HEK293 (cell line): ENCODE measurements around the gene C5orf46.

Experiments used
- ATF2 ChIP-seq: fragments of 450-650 bp; formaldehyde crosslinking; IDR thresholded peaks from 2 replicates; pipeline ENCODE4 v1.5.1; 2016; ENCODE audit warnings: missing biosample characterization, missing genetic modification characterization, low read depth
- CTCF ChIP-seq: fragments of 450-650 bp; formaldehyde crosslinking; IDR thresholded peaks from 2 replicates; pipeline ENCODE4 v1.5.1; 2016; ENCODE audit warnings: missing biosample characterization, missing genetic modification characterization
- HOXA7 ChIP-seq: sonication (generic); formaldehyde crosslinking; IDR thresholded peaks from 2 replicates; pipeline ENCODE4 v1.8.1; 2022; ENCODE audit warnings: missing genetic modification reagents, borderline replicate concordance
- KLF10 ChIP-seq: fragments of 450-650 bp; IDR thresholded peaks from 2 replicates; pipeline ENCODE4 v1.5.1; 2018; ENCODE audit warnings: missing biosample characterization, mild to moderate bottlenecking, missing genetic modification characterization
- MEIS1 ChIP-seq: sonication (generic); formaldehyde crosslinking; IDR thresholded peaks from 2 replicates; pipeline ENCODE4 v1.8.1; 2022; ENCODE audit warnings: missing genetic modification reagents, mild to moderate bottlenecking, borderline replicate concordance
- ZNF23 ChIP-seq: fragments of 450-650 bp; formaldehyde crosslinking; IDR thresholded peaks from 2 replicates; pipeline ENCODE4 v1.5.1; 2016; ENCODE audit warnings: missing biosample characterization, missing genetic modification characterization, borderline replicate concordance
- ZNF239 ChIP-seq: fragments of 450-650 bp; formaldehyde crosslinking; IDR thresholded peaks from 2 replicates; pipeline ENCODE4 v1.5.1; 2016; ENCODE audit warnings: missing biosample characterization, missing genetic modification characterization
- ZNF521 ChIP-seq: fragments of 450-650 bp; formaldehyde crosslinking; IDR thresholded peaks from 2 replicates; pipeline ENCODE4 v1.5.1; 2017; ENCODE audit warnings: missing biosample characterization, mild to moderate bottlenecking, missing genetic modification characterization
- ZNF585B ChIP-seq: fragments of 450-650 bp; formaldehyde crosslinking; IDR thresholded peaks from 2 replicates; pipeline ENCODE4 v1.5.1; 2016; ENCODE audit warnings: missing biosample characterization, missing genetic modification characterization
- ZNF626 ChIP-seq: fragments of 450-650 bp; sonication (Bioruptor Pico); formaldehyde crosslinking; IDR thresholded peaks from 2 replicates; pipeline ENCODE4 v1.5.1; 2018; ENCODE audit warnings: missing biosample characterization, missing genetic modification characterization, inconsistent platforms
- TF ChIP-seq, protein P1 (sequence below): fragments of 450-650 bp; formaldehyde crosslinking; IDR thresholded peaks from 2 replicates; pipeline ENCODE4 v1.5.1; 2016; ENCODE audit warnings: missing biosample characterization, missing genetic modification characterization
- TF ChIP-seq, protein P2 (sequence below): fragments of 450-650 bp; formaldehyde crosslinking; IDR thresholded peaks from 2 replicates; pipeline ENCODE4 v1.5.1; 2016; ENCODE audit warnings: missing biosample characterization, missing genetic modification characterization

DNA sequence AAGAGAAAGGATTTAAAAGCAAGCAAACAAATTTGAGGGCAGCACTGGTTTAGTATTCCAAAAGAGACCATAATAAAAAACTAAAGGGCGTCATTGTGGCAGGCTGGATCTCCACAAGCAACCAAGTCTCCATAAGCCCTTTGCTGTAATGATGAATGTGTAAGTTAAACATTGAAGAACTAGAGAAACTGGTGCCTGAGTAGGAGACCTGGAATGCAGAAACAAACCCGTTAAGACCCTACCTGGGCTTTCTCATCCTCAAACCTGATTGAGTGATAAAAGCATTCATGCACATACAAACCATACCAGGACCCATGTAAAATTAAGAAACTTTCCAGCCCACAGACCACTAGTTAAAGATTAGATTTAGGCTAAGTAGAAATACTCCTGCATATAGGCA is 29.7 kb downstream of the C5orf46 start:
- TF ChIP-seq, protein P1, sequence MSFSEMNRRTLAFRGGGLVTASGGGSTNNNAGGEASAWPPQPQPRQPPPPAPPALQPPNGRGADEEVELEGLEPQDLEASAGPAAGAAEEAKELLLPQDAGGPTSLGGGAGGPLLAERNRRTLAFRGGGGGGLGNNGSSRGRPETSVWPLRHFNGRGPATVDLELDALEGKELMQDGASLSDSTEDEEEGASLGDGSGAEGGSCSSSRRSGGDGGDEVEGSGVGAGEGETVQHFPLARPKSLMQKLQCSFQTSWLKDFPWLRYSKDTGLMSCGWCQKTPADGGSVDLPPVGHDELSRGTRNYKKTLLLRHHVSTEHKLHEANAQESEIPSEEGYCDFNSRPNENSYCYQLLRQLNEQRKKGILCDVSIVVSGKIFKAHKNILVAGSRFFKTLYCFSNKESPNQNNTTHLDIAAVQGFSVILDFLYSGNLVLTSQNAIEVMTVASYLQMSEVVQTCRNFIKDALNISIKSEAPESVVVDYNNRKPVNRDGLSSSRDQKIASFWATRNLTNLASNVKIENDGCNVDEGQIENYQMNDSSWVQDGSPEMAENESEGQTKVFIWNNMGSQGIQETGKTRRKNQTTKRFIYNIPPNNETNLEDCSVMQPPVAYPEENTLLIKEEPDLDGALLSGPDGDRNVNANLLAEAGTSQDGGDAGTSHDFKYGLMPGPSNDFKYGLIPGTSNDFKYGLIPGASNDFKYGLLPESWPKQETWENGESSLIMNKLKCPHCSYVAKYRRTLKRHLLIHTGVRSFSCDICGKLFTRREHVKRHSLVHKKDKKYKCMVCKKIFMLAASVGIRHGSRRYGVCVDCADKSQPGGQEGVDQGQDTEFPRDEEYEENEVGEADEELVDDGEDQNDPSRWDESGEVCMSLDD (tag by site-specific recombination): no peak
- no peak for TF ChIP-seq CTCF (tag by site-specific recombination)
- TF ChIP-seq HOXA7 (CRISPR knock-in tag): no peak
- no peak for TF ChIP-seq ZNF239 (tag by site-specific recombination)
- no peak for TF ChIP-seq ZNF626
- no peak for TF ChIP-seq MEIS1
- TF ChIP-seq, protein P2, sequence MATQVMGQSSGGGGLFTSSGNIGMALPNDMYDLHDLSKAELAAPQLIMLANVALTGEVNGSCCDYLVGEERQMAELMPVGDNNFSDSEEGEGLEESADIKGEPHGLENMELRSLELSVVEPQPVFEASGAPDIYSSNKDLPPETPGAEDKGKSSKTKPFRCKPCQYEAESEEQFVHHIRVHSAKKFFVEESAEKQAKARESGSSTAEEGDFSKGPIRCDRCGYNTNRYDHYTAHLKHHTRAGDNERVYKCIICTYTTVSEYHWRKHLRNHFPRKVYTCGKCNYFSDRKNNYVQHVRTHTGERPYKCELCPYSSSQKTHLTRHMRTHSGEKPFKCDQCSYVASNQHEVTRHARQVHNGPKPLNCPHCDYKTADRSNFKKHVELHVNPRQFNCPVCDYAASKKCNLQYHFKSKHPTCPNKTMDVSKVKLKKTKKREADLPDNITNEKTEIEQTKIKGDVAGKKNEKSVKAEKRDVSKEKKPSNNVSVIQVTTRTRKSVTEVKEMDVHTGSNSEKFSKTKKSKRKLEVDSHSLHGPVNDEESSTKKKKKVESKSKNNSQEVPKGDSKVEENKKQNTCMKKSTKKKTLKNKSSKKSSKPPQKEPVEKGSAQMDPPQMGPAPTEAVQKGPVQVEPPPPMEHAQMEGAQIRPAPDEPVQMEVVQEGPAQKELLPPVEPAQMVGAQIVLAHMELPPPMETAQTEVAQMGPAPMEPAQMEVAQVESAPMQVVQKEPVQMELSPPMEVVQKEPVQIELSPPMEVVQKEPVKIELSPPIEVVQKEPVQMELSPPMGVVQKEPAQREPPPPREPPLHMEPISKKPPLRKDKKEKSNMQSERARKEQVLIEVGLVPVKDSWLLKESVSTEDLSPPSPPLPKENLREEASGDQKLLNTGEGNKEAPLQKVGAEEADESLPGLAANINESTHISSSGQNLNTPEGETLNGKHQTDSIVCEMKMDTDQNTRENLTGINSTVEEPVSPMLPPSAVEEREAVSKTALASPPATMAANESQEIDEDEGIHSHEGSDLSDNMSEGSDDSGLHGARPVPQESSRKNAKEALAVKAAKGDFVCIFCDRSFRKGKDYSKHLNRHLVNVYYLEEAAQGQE (tag by site-specific recombination): no peak
- TF ChIP-seq ZNF521 (tag by site-specific recombination): no peak
- no peak for TF ChIP-seq ZNF585B (tag by site-specific recombination)
- no peak for TF ChIP-seq KLF10 (tag by site-specific recombination)
- no peak for TF ChIP-seq ATF2 (tag by site-specific recombination)
- no peak for TF ChIP-seq ZNF23 (tag by site-specific recombination)
